ENCODE results near the gene COL4A4.

Gene COL4A4

DNA sequence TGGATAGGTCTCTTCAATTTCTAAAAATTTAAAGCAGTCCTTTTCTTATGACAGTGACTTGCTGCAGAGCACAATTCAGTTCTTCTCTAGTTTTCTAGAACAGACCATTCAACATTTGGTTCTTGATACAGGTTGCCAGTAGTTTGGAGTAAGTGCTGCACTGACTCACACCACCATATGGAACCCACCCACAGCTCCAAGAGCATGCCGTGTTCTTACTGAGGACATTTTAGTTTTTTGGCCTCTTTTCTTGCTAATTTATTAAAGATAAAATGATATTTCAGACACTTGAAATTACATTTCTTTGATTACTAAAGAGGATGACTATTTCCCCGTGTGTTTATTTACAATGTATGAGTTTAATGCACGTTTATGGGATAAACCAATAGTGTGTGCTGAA, 120.0 kb downstream of the COL4A4 start:
- Histone ChIP-seq H3K9ac (no peak overlapping the region), H3K36me3 (ENCODE audit: control insufficient read depth, insufficient read depth, low read length) (no peaks in the 10 kb centered on the region), H3K4me1 (no peaks in the 10 kb centered on the region), H3K4me2 (ENCODE audit: low read length) (no peak overlapping the region), H3K27me3 (ENCODE audit: control insufficient read depth, insufficient read depth, low read length) (no peaks in the 10 kb centered on the region), H3K27ac (no peak overlapping the region), H2AFZ (no peak overlapping the region), H3K4me3 (ENCODE audit: low read depth, low read length) (no peak overlapping the region), H3K79me2 (no peaks in the 10 kb centered on the region), H3K9me3 (ENCODE audit: control insufficient read depth, low read length) (no peaks in the 10 kb centered on the region)
- TF ChIP-seq, protein P1, sequence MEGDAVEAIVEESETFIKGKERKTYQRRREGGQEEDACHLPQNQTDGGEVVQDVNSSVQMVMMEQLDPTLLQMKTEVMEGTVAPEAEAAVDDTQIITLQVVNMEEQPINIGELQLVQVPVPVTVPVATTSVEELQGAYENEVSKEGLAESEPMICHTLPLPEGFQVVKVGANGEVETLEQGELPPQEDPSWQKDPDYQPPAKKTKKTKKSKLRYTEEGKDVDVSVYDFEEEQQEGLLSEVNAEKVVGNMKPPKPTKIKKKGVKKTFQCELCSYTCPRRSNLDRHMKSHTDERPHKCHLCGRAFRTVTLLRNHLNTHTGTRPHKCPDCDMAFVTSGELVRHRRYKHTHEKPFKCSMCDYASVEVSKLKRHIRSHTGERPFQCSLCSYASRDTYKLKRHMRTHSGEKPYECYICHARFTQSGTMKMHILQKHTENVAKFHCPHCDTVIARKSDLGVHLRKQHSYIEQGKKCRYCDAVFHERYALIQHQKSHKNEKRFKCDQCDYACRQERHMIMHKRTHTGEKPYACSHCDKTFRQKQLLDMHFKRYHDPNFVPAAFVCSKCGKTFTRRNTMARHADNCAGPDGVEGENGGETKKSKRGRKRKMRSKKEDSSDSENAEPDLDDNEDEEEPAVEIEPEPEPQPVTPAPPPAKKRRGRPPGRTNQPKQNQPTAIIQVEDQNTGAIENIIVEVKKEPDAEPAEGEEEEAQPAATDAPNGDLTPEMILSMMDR (IDR thresholded peaks at IDR 0.05), result no peak

GRCh38 chr2:227038550-227039189, 125.3 kb downstream of the COL4A4 start:
- H3K27me3 ChIP-seq (ENCODE audit: control insufficient read depth, insufficient read depth, low read length), result no peaks in the 10 kb centered on the region
- H3K36me3 ChIP-seq (ENCODE audit: control insufficient read depth, insufficient read depth, low read length), result no peaks in the 10 kb centered on the region
- H3K9ac ChIP-seq, result no peak overlapping the region
- no peak overlapping the region for H3K4me2 ChIP-seq (ENCODE audit: low read length)
- H3K79me2 ChIP-seq, result no peaks in the 10 kb centered on the region
- no peak overlapping the region for H3K27ac ChIP-seq
- H2AFZ ChIP-seq, result no peak overlapping the region
- H3K4me1 ChIP-seq, result peaks cover 1% of the 10 kb centered on the region
- H3K9me3 ChIP-seq (ENCODE audit: control insufficient read depth, low read length), result no peaks in the 10 kb centered on the region
- TF ChIP-seq, protein P1 (IDR thresholded peaks at IDR 0.05), result no peak
- H3K4me3 ChIP-seq (ENCODE audit: low read depth, low read length), result no peak overlapping the region

DNA sequence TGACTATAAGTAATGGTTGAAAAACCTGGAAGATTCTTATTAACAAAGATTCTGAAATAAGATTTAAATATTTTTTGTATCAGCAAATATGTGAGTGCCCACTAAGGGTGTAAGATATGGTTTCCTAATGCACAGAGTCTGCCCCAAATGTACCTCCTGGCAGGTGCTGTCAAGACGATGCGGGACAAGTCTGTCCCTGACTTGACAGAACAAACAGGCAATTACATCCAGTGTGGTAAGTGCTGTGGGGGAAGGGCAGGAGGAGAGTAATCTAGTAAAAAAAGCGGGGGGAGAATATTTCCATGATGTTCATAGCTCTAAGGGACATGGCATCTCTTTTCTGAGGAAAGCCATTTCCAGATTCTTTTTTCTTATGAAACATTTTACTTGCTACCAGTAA, 127.5 kb downstream of the COL4A4 start:
- Histone ChIP-seq H3K27me3 (ENCODE audit: control insufficient read depth, insufficient read depth, low read length) (no peaks in the 10 kb centered on the region), H3K4me2 (ENCODE audit: low read length) (no peak overlapping the region), H3K36me3 (ENCODE audit: control insufficient read depth, insufficient read depth, low read length) (no peaks in the 10 kb centered on the region), H3K79me2 (no peaks in the 10 kb centered on the region), H3K4me1 (peaks cover 5% of the 10 kb centered on the region), H3K27ac (no peak overlapping the region), H3K4me3 (ENCODE audit: low read depth, low read length) (no peak overlapping the region), H3K9me3 (ENCODE audit: control insufficient read depth, low read length) (no peaks in the 10 kb centered on the region), H2AFZ (no peak overlapping the region), H3K9ac (no peak overlapping the region)
- TF ChIP-seq, protein P1 (IDR thresholded peaks at IDR 0.05), result no peak

- Histone ChIP-seq H3K79me2 (no peaks in the 10 kb centered on the region), H2AFZ (no peak overlapping the region), H3K9ac (no peak overlapping the region), H3K27ac (no peak overlapping the region), H3K4me3 (ENCODE audit: low read depth, low read length) (no peak overlapping the region), H3K4me1 (peaks cover 5% of the 10 kb centered on the region), H3K9me3 (ENCODE audit: control insufficient read depth, low read length) (no peaks in the 10 kb centered on the region), H3K4me2 (ENCODE audit: low read length) (no peak overlapping the region), H3K27me3 (ENCODE audit: control insufficient read depth, insufficient read depth, low read length) (no peaks in the 10 kb centered on the region), H3K36me3 (ENCODE audit: control insufficient read depth, insufficient read depth, low read length) (no peaks in the 10 kb centered on the region)
- TF ChIP-seq, protein P1 (IDR thresholded peaks at IDR 0.05), result no peak
Measured at GRCh38 chr2:227035711-227036367, 128.2 kb downstream of the COL4A4 start.

Measured in parathyroid adenoma (tissue), 2 donors.